HG03045 (cell line): ENCODE measurements around the gene HUS1.
"Not testable (repeated sequence)": the region's sequence is repeated elsewhere in the genome, so short reads cannot be mapped to it uniquely, and the experiment has no call there.

Experiments
- ATAC-seq: cut with Tn5 transposase; IDR thresholded peaks from one replicate; pipeline ENCODE4 v1.9.1; 2021; ENCODE audit warnings: mild to moderate bottlenecking, moderate library complexity; ENCODE audit not compliant: unreplicated experiment

The HUS1 gene

GRCh38 chr7:47945261-47946015, 34.0 kb downstream of the HUS1 start:
- ATAC-seq, result peak; percentile 56

- peak; percentile 9 for ATAC-seq
These were observed 34.7 kb downstream of the HUS1 start for GRCh38 chr7:47944536-47945260.

- no peak for ATAC-seq
These were observed 35.5 kb downstream of the HUS1 start for GRCh38 chr7:47943676-47944474.

- ATAC-seq, result not testable (repeated sequence)
These were observed 36.8 kb downstream of the HUS1 start for GRCh38 chr7:47942651-47943050.

GRCh38 chr7:47942132-47942531, 37.3 kb downstream of the HUS1 start:
- no peak for ATAC-seq

- no peak for ATAC-seq
These were observed 38.1 kb downstream of the HUS1 start for GRCh38 chr7:47941136-47941844.

GRCh38 chr7:47940088-47941013, 39.1 kb downstream of the HUS1 start:
- ATAC-seq, result no peak

GRCh38 chr7:47939425-47940036, 39.9 kb downstream of the HUS1 start:
- ATAC-seq, result no peak

- ATAC-seq, result no peak
These were observed 40.7 kb downstream of the HUS1 start for GRCh38 chr7:47938574-47939165.

- ATAC-seq, result peak; percentile 52
These were observed 41.5 kb downstream of the HUS1 start for GRCh38 chr7:47937711-47938573.

- peak; percentile 96 for ATAC-seq
These were observed 42.2 kb downstream of the HUS1 start for GRCh38 chr7:47937065-47937687.

GRCh38 chr7:47936323-47936722, 43.1 kb downstream of the HUS1 start:
- ATAC-seq, result no peak

- no peak for ATAC-seq
These were observed 44.1 kb downstream of the HUS1 start for GRCh38 chr7:47935336-47935735.

GRCh38 chr7:47934831-47935230, 44.6 kb downstream of the HUS1 start:
- no peak for ATAC-seq

GRCh38 chr7:47933215-47933614, 46.2 kb downstream of the HUS1 start:
- no peak for ATAC-seq

GRCh38 chr7:47932466-47933037, 46.9 kb downstream of the HUS1 start:
- ATAC-seq, result no peak

GRCh38 chr7:47932016-47932415, 47.4 kb downstream of the HUS1 start:
- ATAC-seq, result no peak
